Putamen (tissue), 1 donor: ENCODE data around the gene GART.
"Not testable (repeated sequence)": the region's sequence is repeated elsewhere in the genome, so short reads cannot be mapped to it uniquely, and the experiment has no call there.

ENCODE experiments used
- DNase-seq: peaks from one replicate; pipeline ENCODE4 v3.0.0-alpha.2; 2016; ENCODE audit warnings: low spot score

The GART gene

DNA sequence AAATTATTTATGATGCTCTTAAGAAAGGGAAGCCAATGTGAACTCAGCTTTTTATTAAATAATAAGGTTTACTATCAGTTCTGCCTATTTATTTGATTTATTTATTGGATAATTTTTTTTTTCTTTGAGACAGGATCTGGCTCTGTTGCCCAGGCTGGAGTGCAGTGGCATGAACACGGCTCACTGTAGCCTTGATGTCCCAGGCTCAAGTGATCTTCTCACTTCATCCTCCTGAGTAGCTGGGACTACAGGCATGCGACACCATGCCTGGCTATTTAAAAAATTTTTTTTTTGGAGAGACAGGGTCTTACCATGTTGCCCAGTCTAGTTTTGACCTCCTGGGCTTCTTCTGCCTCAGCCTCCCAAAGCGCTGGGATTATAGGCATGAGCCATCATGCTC lies 29.4 kb downstream of the GART start:
- DNase-seq, result no peak

GRCh38 chr21:33511639-33512038 lies 30.3 kb downstream of the GART start:
- no peak for DNase-seq

DNA sequence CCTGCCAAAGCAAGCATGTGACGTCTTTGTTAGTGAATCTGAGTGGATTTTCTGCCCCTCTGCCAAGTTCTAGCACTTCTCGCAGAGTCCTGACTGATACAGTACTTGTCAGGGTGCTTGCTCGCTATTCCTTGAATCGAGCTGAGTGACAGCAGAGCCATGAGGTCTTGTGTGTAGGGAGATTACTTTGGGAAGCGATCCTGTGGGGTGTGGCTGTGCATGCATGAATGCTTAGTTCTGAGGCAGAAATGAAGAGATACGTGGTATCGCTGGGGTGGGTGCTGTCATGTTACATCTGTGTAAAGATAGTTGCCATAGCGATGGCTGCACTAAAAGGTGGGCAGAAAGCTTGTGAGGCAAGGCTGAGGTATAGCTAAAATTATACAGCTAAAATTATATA lies 31.1 kb downstream of the GART start:
- peak; percentile 83 for DNase-seq

GRCh38 chr21:33507003-33507402 lies 34.9 kb downstream of the GART start:
- not testable (repeated sequence) for DNase-seq

- no peak for DNase-seq
These were observed 36.1 kb downstream of the GART start for GRCh38 chr21:33505833-33506232.

- no peak for DNase-seq
These were observed 45.6 kb downstream of the GART start for GRCh38 chr21:33496345-33496744.

- DNase-seq, result no peak
These were observed 46.2 kb downstream of the GART start for GRCh38 chr21:33495743-33496142.

- DNase-seq, result no peak
These were observed 48.2 kb downstream of the GART start for GRCh38 chr21:33493756-33494155.

- no peak for DNase-seq
These were observed 49.3 kb downstream of the GART start for GRCh38 chr21:33492571-33492970.

- DNase-seq, result peak; percentile 95
These were observed 50.4 kb downstream of the GART start, which contains the start of gene DNAJC28 for GRCh38 chr21:33491373-33492102. TSS of gene DNAJC28 (minus strand) at chr21:33491716. CDS start at chr21:33489393, 2,323 bp downstream.

- DNase-seq, result no peak
These were observed 50.9 kb downstream of the GART start for GRCh38 chr21:33490991-33491372.

GRCh38 chr21:33488936-33489335 lies 53.0 kb downstream of the GART start:
- no peak for DNase-seq

- no peak for DNase-seq
These were observed 53.9 kb downstream of the GART start for GRCh38 chr21:33487996-33488395.

DNA sequence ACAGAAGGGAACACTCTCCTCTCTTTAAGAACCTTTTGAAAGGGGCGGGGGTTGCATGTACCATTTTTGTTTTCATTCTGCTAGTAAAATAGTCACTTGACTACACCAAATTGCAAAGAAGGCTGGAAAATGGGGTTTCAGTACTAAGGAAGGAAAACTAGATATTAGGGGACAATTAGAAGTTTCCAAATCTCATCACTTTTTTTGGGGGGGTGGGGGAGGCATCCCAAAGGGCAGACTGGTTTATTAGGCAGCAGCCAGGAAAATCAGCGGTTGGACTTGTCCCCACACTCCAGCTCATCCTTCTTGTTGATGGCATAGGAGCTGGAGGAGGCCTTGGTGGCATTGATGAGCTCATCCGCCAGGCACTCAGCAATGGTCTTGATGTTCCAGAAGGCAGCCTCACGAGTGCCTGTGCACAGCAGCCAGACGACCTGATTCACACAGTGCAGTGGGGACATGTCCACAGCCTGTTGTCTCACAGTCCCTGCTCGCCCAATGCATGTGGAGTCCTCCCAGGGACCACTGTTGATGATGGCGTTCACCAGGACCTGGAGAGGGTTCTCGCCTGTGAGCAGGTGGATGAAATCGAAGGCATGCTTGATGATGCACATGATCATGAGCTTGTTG lies 60.5 kb downstream of the GART start:
- DNase-seq, result no peak

GRCh38 chr21:33480481-33481103 lies 61.3 kb downstream of the GART start:
- peak; percentile 23 for DNase-seq

- DNase-seq, result peak; percentile 97
These were observed 62.0 kb downstream of the GART start, which contains the start of gene TMEM50B for GRCh38 chr21:33479679-33480480. TSS of gene TMEM50B (minus strand) at chr21:33479974. CDS start at chr21:33468885, 11,089 bp downstream.

GRCh38 chr21:33478935-33479678 lies 62.8 kb downstream of the GART start:
- DNase-seq, result peak; percentile 25

GRCh38 chr21:33478182-33478581 lies 63.7 kb downstream of the GART start:
- DNase-seq, result no peak

GRCh38 chr21:33477066-33477465 lies 64.9 kb downstream of the GART start:
- no peak for DNase-seq

GRCh38 chr21:33473344-33473743 lies 68.6 kb downstream of the GART start:
- no peak for DNase-seq

- no peak for DNase-seq
These were observed 71.2 kb downstream of the GART start for GRCh38 chr21:33470701-33471100.
